HepG2 (cell line): ENCODE data around the gene CNEP1R1. TPM values are rescaled to one million over a fixed set of nuclear protein-coding genes. Genes with fewer than 3 reads are reported as not detected.
A peak's percentile ranks its signal among the peaks of the same experiment; 100 is the strongest.

Source experiments
- CCAR2 ChIP-seq: fragments of 200-400 bp; formaldehyde crosslinking; optimal IDR thresholded peaks from 2 replicates; pipeline ENCODE3; 2018; ENCODE audit warnings: low read depth, mild to moderate bottlenecking, low read length, moderate library complexity
- GLMP ChIP-seq: sonication (generic); formaldehyde crosslinking; IDR thresholded peaks from 2 replicates; pipeline ENCODE4 v1.9.0; 2021; ENCODE audit warnings: missing genetic modification reagents, mild to moderate bottlenecking, borderline replicate concordance
- HIVEP1 ChIP-seq: sonication (generic); formaldehyde crosslinking; IDR thresholded peaks from 2 replicates; pipeline ENCODE4 v1.4.0; 2020; ENCODE audit warnings: mild to moderate bottlenecking, missing genetic modification reagents
- HMG20B ChIP-seq: conservative IDR thresholded peaks from 2 replicates; pipeline ENCODE4 v1.6.1; 2016; ENCODE audit warnings: missing genetic modification reagents, missing compliant biosample characterization
- HOXA5 ChIP-seq: sonication (generic); formaldehyde crosslinking; IDR thresholded peaks from 2 replicates; pipeline ENCODE4 v1.4.0; 2020; ENCODE audit warnings: missing genetic modification reagents
- JUND ChIP-seq: sonication (generic); formaldehyde crosslinking; IDR thresholded peaks from 2 replicates; pipeline ENCODE4 v1.8.0; 2022; ENCODE audit warnings: mild to moderate bottlenecking, missing genetic modification reagents
- NFATC3 ChIP-seq: sonication (generic); formaldehyde crosslinking; IDR thresholded peaks from 2 replicates; pipeline ENCODE4 v1.5.1; 2020; ENCODE audit warnings: mild to moderate bottlenecking, missing genetic modification reagents
- SNAPC4 ChIP-seq: sonication (generic); formaldehyde crosslinking; IDR thresholded peaks from 2 replicates; pipeline ENCODE4 v1.4.0; 2020; ENCODE audit warnings: mild to moderate bottlenecking, missing genetic modification reagents
- SOX6 ChIP-seq, 2 experiments: fragments of 450-650 bp in 1 of 2; sonication (generic) in 1 of 2; formaldehyde crosslinking in 1 of 2; IDR thresholded peaks; 2 replicates each; pipeline versions ENCODE4 v1.4.0 to v1.6.1; 2017 to 2020; ENCODE audit warnings: antibody characterized with exemption in 1 of 2, mild to moderate bottlenecking in 1 of 2, missing genetic modification reagents in 1 of 2
- U2AF2 ChIP-seq: fragments of 200-400 bp; formaldehyde crosslinking; IDR thresholded peaks from 2 replicates; pipeline ENCODE4 v1.6.1; 2017; ENCODE audit warnings: low read depth, mild to moderate bottlenecking, low read length
- ZKSCAN1 ChIP-seq: fragments of 150-350 bp; IDR thresholded peaks from 2 replicates; pipeline ENCODE4 v1.6.1; 2014; ENCODE audit warnings: low read length
- ZNF256 ChIP-seq: sonication (generic); formaldehyde crosslinking; conservative IDR thresholded peaks from 2 replicates; pipeline ENCODE4 v1.4.0; 2020; ENCODE audit warnings: missing genetic modification reagents
- ZNF367 ChIP-seq: sonication (generic); formaldehyde crosslinking; IDR thresholded peaks from 2 replicates; pipeline ENCODE4 v1.4.0; 2020; ENCODE audit warnings: missing genetic modification reagents, borderline replicate concordance
- ZNF501 ChIP-seq: sonication (generic); formaldehyde crosslinking; IDR thresholded peaks from 2 replicates; pipeline ENCODE4 v1.5.1; 2020; ENCODE audit warnings: mild to moderate bottlenecking, moderate library complexity, missing genetic modification reagents
- ZNF710 ChIP-seq: sonication (generic); formaldehyde crosslinking; IDR thresholded peaks from 2 replicates; pipeline ENCODE4 v1.5.0; 2020; ENCODE audit warnings: mild to moderate bottlenecking, missing genetic modification reagents, borderline replicate concordance
- ZNF782 ChIP-seq: sonication (generic); formaldehyde crosslinking; IDR thresholded peaks from 2 replicates; pipeline ENCODE4 v1.4.0; 2020; ENCODE audit warnings: missing genetic modification reagents, mild to moderate bottlenecking, borderline replicate concordance
- ZSCAN29 ChIP-seq: sonication (generic); formaldehyde crosslinking; conservative IDR thresholded peaks from 2 replicates; pipeline ENCODE4 v1.4.0; 2020; ENCODE audit warnings: mild to moderate bottlenecking, missing genetic modification reagents
- polyA plus RNA-seq, 8 experiments: library from polyadenylated mRNA; depleted of rRNA in 3 of 8; stranded (reverse) in 7 of 8; unstranded in 1 of 8; fragments of >200 nt; fragmentation: Illumina TruSeq in 4 of 8; extraction: Trizol in 4 of 8; gene quantifications; 2 replicates each; pipeline versions ENCODE4 v1.2.1 to v1.2.3, GENCODE V29; 2011 to 2016; ENCODE audit warnings: low read depth in 4 of 8, missing spikeins in 1 of 8, mixed read lengths in 1 of 8; ENCODE audit not compliant: insufficient read depth in 1 of 8
- total RNA-seq, 5 experiments: library from RNA; depleted of rRNA; stranded (reverse); fragments of >200 nt; fragmentation: Illumina TruSeq; extraction: Trizol; gene quantifications; 2 replicates each; pipeline ENCODE4 v1.2.3, GENCODE V29; 2016; ENCODE audit warnings: low read depth in 1 of 5

The CNEP1R1 gene
- total and polyA plus RNA-seq, 2 of the 13 experiments (the other 11 are each of a cell fraction or from before 2014, with no cell fraction given): 23.6 to 26.8 TPM

- TF ChIP-seq GLMP (CRISPR knock-in tag): no peak
- no peak for TF ChIP-seq JUND (CRISPR knock-in tag)
- TF ChIP-seq ZNF710 (CRISPR knock-in tag): peak; percentile 34; the same call in 1 of the 2 replicates
- no peak for TF ChIP-seq ZNF782 (CRISPR knock-in tag)
- no peak for TF ChIP-seq HMG20B
- TF ChIP-seq SNAPC4 (CRISPR knock-in tag): 0 out of 2 replicates have a peak, but pooled peaks have one; percentile 35
- TF ChIP-seq HOXA5 (CRISPR knock-in tag): no peak
- no peak for TF ChIP-seq ZNF256 (CRISPR knock-in tag)
- no peak for TF ChIP-seq CCAR2
- TF ChIP-seq HIVEP1 (CRISPR knock-in tag): 0 out of 2 replicates have a peak, but pooled peaks have one; percentile 33
- TF ChIP-seq ZNF501 (CRISPR knock-in tag): no peak
- no peak for TF ChIP-seq ZNF367
- TF ChIP-seq SOX6 (IDR thresholded peaks at IDR 0.05): no peak
- 0 out of 2 replicates have a peak, but pooled peaks have one; percentile 12 for TF ChIP-seq SOX6 (CRISPR knock-in tag; IDR thresholded peaks at IDR 0.05)
- TF ChIP-seq ZKSCAN1: no peak
- TF ChIP-seq U2AF2: no peak
- TF ChIP-seq NFATC3 (CRISPR knock-in tag): no peak
- TF ChIP-seq ZSCAN29 (CRISPR knock-in tag): no peak
- TF ChIP-seq, all 625 proteins: peak for 6
Measured at GRCh38 chr16:50038756-50039529, 13.9 kb downstream of the CNEP1R1 start (continued).
